ENCODE results near the gene NT5DC2. TPM values are rescaled to one million over a fixed set of nuclear protein-coding genes. Genes with fewer than 3 reads are reported as not detected.

Gene NT5DC2
- total RNA-seq, 1 donor = 0.73 TPM

DNA sequence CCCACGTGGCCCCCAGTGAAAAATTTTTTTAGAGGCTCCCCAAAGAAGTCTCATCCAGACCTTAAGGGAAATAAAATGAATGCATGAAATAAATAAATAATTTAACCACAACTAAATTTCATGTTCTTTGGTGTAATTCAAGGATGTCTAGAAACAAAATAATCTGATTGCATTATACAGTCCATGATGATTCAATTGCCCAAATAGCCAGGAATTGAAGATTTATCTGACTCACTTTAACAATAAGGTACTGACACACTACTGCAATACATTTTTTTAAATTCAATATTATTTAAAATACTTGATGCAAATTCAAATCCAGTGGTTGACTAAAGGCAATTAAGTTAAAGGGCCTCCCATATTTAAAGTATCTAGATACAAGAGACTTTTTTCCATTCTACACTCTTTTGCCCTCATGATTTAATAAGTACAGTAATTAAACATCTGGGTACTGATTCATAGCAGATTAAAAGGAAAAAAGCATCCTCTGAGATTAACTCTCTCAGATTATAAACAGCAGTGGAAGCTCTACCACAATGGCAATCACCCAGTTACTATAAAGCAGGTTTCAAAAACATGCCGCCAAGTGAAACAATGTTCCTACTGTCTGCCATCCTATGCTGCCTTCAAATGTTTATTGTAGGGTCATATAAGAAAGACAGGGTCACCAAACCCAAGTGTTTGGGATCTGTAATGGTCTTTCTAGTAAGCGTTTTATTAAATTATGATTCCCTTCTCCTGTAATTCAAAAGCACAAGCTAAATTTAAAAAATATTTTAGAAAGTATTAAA, 12.6 kb upstream of the NT5DC2 start:
- H3K4me3 ChIP-seq (ENCODE audit: low read length) = no peak overlapping the region
- no peaks in the 10 kb centered on the region for H3K9me3 ChIP-seq (ENCODE audit: low read depth, low read length)
- H3K27me3 ChIP-seq (ENCODE audit: insufficient read depth, low read length) = no peaks in the 10 kb centered on the region
- no peaks in the 10 kb centered on the region for H3K4me1 ChIP-seq (ENCODE audit: insufficient read depth, low read length)

DNA sequence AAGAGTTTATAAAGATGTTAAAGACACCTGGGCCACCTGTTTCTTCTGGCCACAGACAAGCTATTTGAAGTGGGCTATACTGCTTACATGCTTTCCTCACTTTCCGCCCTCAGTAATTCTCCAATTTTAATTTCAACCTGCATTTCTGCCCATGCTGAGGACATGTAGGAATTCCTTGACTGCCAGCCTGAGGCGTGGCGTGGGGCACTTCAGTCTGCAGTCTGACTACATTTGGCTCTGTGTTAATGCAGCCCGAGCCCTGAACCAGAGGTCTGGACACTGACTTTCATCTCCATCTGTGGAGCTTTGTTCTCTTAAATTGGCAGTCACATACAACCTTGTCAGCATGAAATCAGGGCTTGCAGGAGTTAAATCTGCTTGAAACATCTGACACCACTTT, 11.3 kb upstream of the NT5DC2 start:
- no peaks in the 10 kb centered on the region for H3K9me3 ChIP-seq (ENCODE audit: low read depth, low read length)
- peaks cover under 1% of the 10 kb centered on the region for H3K4me1 ChIP-seq (ENCODE audit: insufficient read depth, low read length)
- H3K4me3 ChIP-seq (ENCODE audit: low read length) = no peak overlapping the region
- H3K27me3 ChIP-seq (ENCODE audit: insufficient read depth, low read length) = no peaks in the 10 kb centered on the region

DNA sequence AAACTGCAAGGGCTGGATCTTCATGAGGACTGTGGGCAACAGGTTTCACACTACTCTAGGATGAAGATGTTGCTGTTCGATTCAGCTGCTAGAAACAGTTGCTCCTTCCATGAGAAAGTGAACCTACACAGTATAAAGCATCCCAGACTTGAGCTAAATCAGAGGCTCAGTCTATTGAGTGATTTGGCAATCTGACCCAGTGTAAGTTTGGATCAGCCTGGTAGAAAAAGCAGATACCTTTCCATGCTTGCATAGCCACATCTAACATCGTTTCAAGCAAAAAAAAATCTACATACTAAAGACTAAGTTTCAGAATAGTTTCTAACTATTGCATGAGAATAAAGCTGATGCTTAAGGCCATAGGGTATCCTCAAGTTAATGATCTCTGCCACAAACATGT, 7.4 kb upstream of the NT5DC2 start:
- H3K27me3 ChIP-seq (ENCODE audit: insufficient read depth, low read length) = no peaks in the 10 kb centered on the region
- H3K4me1 ChIP-seq (ENCODE audit: insufficient read depth, low read length) = peaks cover 34% of the 10 kb centered on the region
- H3K9me3 ChIP-seq (ENCODE audit: low read depth, low read length) = no peaks in the 10 kb centered on the region
- no peak overlapping the region for H3K4me3 ChIP-seq (ENCODE audit: low read length)

DNA sequence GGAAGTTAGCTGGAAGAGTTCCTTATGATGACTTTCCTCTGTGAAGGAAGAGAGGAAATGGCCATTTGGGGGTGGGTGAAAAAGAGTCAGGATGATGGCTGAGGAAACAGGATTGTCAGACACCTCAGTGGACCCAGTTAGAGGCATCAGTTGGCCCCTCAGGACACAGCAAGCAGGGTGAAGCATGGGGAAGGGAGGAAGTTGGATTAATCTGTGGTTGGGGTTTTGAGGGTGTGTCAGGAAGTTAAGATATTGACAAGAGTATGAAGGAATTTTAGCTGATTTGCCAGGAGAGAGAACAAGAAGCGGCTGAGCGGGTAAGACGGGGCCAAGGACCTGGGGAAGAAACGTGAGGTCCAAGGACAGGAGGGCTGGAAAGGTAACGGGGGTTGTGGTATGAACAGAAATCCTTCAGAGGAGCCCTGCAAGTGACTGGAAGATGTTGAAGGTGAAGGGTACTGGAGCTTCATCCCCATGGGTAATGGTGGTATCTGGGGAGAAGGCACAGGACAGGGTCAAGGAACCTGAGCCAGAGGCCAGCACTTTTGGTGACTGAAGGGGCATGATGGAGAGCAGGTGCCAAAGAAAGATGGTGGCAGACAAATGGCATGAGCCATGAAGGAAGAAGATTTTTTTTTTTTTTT, 5.5 kb upstream of the NT5DC2 start:
- Histone ChIP-seq H3K4me1 (ENCODE audit: insufficient read depth, low read length) (peaks cover 42% of the 10 kb centered on the region), H3K27me3 (ENCODE audit: insufficient read depth, low read length) (no peaks in the 10 kb centered on the region), H3K9me3 (ENCODE audit: low read depth, low read length) (no peaks in the 10 kb centered on the region), H3K4me3 (ENCODE audit: low read length) (no peak overlapping the region)

DNA sequence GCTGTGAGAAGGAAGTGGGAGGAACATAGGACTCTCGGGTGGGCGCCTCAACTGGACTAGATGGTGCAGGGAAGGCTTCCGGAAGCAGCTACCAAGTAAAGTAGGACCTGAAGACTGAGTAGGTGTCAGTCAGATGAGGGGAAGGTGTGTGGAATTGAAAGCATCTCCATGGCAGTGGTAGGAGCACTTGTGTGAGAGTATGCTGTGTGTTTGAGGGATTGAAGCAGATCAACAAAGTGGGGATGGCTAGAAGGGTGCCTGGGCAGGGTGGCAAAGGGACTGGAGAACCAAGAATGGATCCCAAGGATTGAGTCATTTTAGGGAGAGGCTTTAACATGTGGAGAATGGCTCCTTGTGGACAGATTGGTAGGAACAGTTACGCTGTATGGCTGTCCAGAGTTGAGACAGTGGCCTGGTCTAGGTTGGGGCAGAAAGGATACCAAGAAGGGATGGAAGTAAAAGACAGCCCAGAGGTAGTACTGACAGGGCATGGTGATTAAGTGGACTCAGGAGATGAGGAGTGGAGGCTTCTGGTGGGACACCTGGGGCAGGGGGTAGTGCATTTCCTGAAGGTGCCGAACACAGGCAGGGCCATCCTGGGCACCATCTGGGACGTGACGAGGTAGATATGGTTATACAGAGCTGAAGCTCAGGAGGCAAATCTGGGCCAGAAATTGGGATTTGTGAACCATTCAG, 4.2 kb upstream of the NT5DC2 start:
- Histone ChIP-seq H3K4me1 (ENCODE audit: insufficient read depth, low read length) (peaks cover 46% of the 10 kb centered on the region), H3K27me3 (ENCODE audit: insufficient read depth, low read length) (no peaks in the 10 kb centered on the region), H3K9me3 (ENCODE audit: low read depth, low read length) (no peaks in the 10 kb centered on the region), H3K4me3 (ENCODE audit: low read length) (peak overlapping the region; percentile 87)

DNA sequence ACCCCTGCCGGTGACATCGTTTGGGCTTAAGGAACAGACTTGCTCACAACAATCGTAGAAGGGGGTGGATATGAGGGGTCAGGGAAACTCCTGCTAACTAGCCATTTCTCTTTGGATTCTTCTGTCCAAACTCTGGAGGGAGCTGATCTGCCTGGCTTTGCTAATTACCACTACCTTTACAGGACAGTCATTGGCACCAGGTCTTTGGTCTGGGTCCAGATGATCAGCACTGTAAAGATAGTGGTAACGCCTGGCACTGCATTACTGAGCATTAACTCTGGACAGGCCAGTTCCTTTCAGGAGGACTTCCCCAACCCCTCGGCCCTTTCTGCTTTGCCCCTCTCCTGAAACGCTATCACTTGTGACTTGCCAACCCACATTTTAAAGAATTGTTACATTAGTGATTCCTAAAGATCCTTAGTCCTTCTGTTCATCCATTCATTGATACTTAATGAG, 3.5 kb upstream of the NT5DC2 start:
- peaks cover 53% of the 10 kb centered on the region for H3K4me1 ChIP-seq (ENCODE audit: insufficient read depth, low read length)
- H3K9me3 ChIP-seq (ENCODE audit: low read depth, low read length) = no peaks in the 10 kb centered on the region
- peak overlapping the region; percentile 87 for H3K4me3 ChIP-seq (ENCODE audit: low read length)
- no peaks in the 10 kb centered on the region for H3K27me3 ChIP-seq (ENCODE audit: insufficient read depth, low read length)

DNA sequence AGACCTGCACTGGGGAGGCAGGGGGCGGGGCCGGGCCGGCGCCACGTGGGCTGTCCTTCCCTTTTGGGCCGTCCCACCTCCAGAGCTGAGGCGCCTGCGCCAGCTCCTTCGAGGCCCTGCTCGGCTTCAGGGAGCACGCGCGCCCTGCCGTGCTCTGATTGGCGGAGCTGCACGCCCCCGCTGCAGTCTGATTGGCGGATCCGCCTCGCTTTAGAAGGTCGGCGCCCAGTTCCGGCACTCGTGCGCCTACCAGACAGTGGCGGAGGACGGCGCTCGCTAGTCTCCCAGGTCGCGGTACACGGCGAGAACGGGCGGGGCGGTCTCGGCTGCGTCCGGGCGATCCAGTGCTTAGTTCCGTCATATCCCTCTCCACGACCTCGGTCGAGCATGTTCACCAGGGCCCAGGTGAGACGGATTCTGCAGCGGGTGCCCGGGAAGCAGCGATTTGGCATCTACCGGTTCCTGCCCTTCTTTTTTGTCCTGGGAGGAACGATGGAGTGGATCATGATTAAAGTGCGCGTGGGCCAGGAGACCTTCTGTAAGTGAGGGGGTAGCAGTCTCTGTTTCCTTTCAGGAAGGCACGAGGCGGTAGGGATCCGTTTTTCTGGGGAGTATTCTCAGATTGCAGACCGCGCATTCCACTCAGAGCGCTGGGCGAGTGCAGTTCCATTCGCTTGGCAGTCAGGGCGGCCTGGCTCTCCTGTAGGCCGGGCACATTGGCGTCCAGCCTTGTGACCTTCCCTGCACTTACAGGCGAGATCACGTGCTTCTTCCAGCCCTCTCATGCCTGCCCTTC, 2.9 kb upstream of the NT5DC2 start, which contains the start of gene UQCC5:
UQCC5 (plus strand) TSS at position 237 of the 796 bp plus-strand sequence; CDS start at position 388, 151 bp downstream.
- peaks cover 57% of the 10 kb centered on the region for H3K4me1 ChIP-seq (ENCODE audit: insufficient read depth, low read length)

DNA sequence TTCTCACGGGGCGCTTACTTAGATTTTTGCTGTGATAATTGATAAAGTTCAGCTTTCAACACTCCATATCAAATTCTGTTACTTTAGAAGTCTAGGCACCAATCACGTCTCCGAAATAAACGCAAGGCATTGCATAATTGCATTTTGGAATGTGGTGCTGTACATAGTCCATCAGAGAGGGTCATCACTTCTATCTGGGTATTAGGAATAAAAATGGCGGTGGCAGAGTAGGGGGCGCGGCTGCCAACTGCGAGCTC, 2.4 kb upstream of the NT5DC2 start:
- H3K4me3 ChIP-seq (ENCODE audit: low read length) = no peak overlapping the region

More for the DNA sequence above, 2.9 kb upstream of the NT5DC2 start, which contains the start of gene UQCC5:
- Histone ChIP-seq H3K4me3 (ENCODE audit: low read length) (peak within 1 kb of the TSS; percentile 87), H3K27me3 (ENCODE audit: insufficient read depth, low read length) (no peaks in the 10 kb centered on the region), H3K9me3 (ENCODE audit: low read depth, low read length) (no peaks in the 10 kb centered on the region)

DNA sequence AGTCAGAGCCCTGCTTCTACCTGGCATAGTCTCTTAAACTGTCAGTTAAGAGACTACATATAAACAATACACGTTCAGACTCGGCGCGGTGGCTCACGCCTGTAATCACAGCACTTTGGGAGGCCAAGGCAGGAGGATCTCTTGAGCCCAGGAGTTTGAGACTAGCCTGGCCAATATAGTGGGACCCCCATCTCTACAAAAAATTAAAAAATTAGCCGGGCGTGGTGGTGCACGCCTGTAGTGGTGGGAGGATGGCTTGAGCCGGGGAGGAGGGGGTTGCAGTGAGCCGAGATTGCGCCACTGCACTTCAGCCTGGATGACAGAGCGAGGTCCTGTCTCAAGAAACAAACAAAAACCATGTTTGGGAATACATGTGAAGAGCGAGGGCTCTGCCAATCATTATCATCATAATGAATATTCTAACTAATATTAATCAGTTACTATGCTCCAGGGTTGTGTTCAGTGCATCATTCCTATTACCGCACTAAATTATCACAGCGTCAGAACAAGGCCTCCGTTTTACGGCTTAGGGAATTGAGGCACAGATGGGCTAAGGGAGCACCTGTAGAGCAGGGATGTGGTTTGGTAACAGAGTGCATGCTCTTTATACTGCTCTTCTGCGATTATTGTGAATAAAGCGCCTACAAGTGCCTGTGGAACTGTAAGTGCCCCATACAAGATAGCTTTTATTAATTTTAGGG, 1.9 kb upstream of the NT5DC2 start:
- Histone ChIP-seq H3K4me1 (ENCODE audit: insufficient read depth, low read length) (peaks cover 57% of the 10 kb centered on the region), H3K4me3 (ENCODE audit: low read length) (no peak overlapping the region)

More for the DNA sequence above, 2.4 kb upstream of the NT5DC2 start:
- Histone ChIP-seq H3K27me3 (ENCODE audit: insufficient read depth, low read length) (no peaks in the 10 kb centered on the region), H3K9me3 (ENCODE audit: low read depth, low read length) (no peaks in the 10 kb centered on the region), H3K4me1 (ENCODE audit: insufficient read depth, low read length) (peaks cover 57% of the 10 kb centered on the region)

DNA sequence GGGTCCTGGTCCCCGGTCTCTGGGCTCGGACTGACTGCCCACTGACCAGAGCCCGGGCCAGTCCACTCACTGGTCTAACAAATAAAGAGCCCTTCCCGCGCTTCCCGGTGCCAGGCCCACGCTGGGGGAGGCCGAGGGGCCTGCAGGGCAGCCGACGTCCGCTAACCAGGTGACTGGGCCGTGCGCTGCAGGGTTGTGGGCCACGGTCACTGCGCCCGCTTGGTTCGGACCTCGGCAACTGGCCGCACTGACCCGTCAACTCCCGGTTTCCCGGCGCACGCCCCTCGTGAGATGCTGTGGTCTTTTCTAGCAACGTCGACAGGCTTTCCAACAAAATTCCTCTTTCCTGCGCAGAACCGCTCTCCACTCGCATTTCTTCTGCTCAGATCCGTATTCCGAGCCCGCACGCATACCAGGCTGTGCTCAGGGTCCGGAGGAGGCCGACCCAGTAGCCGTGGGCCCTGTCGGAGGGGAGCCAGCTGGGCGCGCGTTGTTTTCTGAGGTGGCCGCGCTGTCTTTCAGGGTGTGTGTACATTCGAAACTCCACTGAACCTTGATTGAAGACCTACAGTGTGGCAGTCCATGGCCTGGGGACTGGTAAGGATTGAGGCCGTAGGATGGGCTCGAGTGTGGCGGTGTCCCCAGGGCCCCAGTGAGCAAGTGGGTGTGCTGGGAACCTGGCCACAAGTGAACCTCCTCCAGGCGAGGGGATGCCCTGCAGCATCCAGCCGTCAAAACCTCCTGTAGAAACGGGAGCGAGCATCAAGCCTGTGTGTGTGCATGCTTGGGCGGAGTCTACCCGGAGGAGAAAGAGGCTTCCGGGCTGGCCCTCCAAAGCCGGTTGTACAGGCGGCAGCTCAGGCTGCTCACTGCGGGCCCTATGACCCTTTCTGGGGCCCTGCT, 875 bp upstream of the NT5DC2 start:
- Histone ChIP-seq H3K4me3 (ENCODE audit: low read length) (peak overlapping the region; percentile 16), H3K4me1 (ENCODE audit: insufficient read depth, low read length) (peaks cover 53% of the 10 kb centered on the region), H3K27me3 (ENCODE audit: insufficient read depth, low read length) (no peaks in the 10 kb centered on the region), H3K9me3 (ENCODE audit: low read depth, low read length) (no peaks in the 10 kb centered on the region)

More for the DNA sequence above, 1.9 kb upstream of the NT5DC2 start:
- Histone ChIP-seq H3K9me3 (ENCODE audit: low read depth, low read length) (no peaks in the 10 kb centered on the region), H3K27me3 (ENCODE audit: insufficient read depth, low read length) (no peaks in the 10 kb centered on the region)

DNA sequence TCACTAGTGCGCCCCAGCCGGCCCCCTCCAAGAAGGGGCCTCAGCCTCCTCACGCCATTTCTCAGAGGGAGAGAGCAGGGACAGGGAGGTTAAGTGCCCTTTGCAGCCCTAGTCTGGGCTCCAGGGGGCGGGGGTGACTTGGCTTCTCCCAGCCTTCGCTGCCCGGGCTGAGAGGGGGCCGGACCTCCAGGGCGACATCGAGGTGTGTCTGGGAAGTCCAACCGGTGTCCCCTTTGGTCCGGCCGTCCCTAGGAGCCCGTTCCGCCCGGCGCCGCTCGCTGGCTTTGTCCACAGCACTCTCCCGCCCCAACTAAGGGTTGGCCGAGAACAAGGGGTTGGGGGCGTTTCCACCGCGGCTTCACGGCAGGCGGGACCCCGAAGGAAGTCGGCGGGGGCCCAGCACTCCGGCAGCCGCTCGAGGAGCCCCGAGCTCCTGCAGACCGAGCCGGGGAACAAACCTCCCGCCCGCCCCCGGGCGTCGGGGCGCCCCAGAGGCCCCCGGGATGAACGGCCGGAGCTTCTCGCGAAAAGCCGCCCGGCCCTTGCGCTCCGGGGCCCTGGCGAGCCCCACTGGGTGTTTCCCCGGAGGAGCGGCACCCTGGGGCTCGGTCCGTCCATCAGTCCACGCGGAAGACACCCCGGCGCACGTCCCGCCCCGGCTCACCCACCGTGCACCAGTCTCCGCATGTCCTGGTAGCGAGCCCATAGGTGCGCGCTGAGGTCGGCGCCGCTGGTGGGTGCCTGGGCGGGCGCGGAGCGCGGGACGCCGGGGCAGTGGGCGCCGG, 627 bp downstream of the NT5DC2 start:
- Histone ChIP-seq H3K27me3 (ENCODE audit: insufficient read depth, low read length) (no peaks in the 10 kb centered on the region), H3K9me3 (ENCODE audit: low read depth, low read length) (no peaks in the 10 kb centered on the region), H3K4me1 (ENCODE audit: insufficient read depth, low read length) (peaks cover 37% of the 10 kb centered on the region), H3K4me3 (ENCODE audit: low read length) (peak overlapping the region; percentile 39)

DNA sequence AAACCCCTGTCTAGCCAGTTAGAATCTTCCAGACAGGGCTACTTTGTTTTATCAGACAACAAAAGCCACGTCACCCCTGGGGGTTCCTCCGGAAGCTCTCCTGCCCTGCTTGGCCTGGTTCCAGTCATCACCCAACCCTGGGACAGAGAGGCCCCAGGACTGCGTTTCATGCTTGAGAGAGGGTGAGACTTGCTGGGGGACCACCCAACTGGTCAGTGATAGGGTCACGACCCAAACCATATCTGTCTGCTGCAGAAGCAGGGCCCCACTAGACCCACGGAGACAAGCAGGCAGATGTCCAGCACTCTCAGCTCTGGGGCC, 1.2 kb downstream of the NT5DC2 start:
- H3K9me3 ChIP-seq (ENCODE audit: low read depth, low read length) = no peaks in the 10 kb centered on the region
- H3K4me1 ChIP-seq (ENCODE audit: insufficient read depth, low read length) = peaks cover 32% of the 10 kb centered on the region
- no peaks in the 10 kb centered on the region for H3K27me3 ChIP-seq (ENCODE audit: insufficient read depth, low read length)
- H3K4me3 ChIP-seq (ENCODE audit: low read length) = peak overlapping the region; percentile 39

DNA sequence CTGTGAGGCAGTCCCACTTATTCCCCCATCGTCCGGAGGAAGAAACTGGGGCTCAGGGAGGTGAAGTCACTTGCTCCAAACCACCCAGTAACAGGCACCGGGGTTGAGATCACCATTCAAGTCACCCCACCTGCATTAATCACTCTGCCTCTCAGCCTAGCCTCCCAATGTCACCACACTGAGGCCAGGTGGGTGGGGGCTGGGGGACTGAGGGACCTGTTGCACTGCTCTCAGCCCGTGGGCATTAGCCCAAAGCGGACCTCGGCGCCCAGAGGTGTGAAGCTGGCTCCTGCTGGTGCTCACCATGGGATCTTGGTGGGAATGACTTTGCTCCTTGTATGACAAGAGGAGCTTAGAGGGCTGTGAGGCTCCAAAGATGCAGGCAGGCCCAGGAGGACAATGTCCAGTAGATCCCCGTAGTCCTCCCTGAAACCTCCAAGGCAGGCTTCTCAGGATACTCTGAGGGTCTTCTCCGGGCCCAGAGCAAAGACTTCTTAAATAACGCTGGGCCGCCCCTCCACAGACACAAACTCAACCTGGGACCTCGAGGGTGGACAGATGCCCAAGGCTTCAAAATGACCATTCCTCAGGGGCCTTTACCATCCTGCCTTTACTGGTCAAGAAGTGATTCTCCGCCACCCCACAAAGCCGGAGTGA, 1.7 kb downstream of the NT5DC2 start:
- no peaks in the 10 kb centered on the region for H3K9me3 ChIP-seq (ENCODE audit: low read depth, low read length)
- peaks cover 27% of the 10 kb centered on the region for H3K4me1 ChIP-seq (ENCODE audit: insufficient read depth, low read length)
- no peaks in the 10 kb centered on the region for H3K27me3 ChIP-seq (ENCODE audit: insufficient read depth, low read length)
- H3K4me3 ChIP-seq (ENCODE audit: low read length) = no peak overlapping the region

Measured in mononuclear cell (primary cell).